Osteoblast (primary cell): ENCODE data around the gene SENP5. TPM values are rescaled to one million over a fixed set of nuclear protein-coding genes. Genes with fewer than 3 reads are reported as not detected.

Experiments used
- DNase-seq: peaks from one replicate; pipeline ENCODE4 v3.0.0; 2011; ENCODE audit warnings: low spot score, mixed read lengths; ENCODE audit not compliant: insufficient read length; ENCODE audit errors: missing footprints
- H2AFZ ChIP-seq: 2 replicates; pipeline ENCODE4 v1.6.0; 2011; ENCODE audit warnings: mild to moderate bottlenecking, low read length
- H3K27ac ChIP-seq: 2 replicates; pipeline ENCODE4 v1.5.1; 2011; ENCODE audit warnings: mild to moderate bottlenecking, low read depth, low read length, moderate library complexity
- H3K27me3 ChIP-seq: 2 replicates; pipeline ENCODE4 v1.6.0; 2012; ENCODE audit warnings: mild to moderate bottlenecking, control low read depth, inconsistent platforms, low read length, moderate library complexity; ENCODE audit not compliant: insufficient read depth
- H3K36me3 ChIP-seq: 2 replicates; pipeline ENCODE4 v1.5.1; 2011; ENCODE audit warnings: mild to moderate bottlenecking, low read length, control low read depth, moderate library complexity; ENCODE audit not compliant: insufficient read depth
- H3K4me1 ChIP-seq: 2 replicates; pipeline ENCODE4 v1.5.1; 2011; ENCODE audit warnings: mild to moderate bottlenecking, low read length, control low read depth, moderate library complexity; ENCODE audit not compliant: insufficient read depth
- H3K4me2 ChIP-seq: 2 replicates; pipeline ENCODE4 v1.6.0; 2011; ENCODE audit warnings: mild to moderate bottlenecking, low read length; ENCODE audit not compliant: insufficient read depth
- H3K4me3 ChIP-seq: fragments of 200-600 bp; sonication (generic); 3 replicates; pipeline ENCODE4 v1.5.1; 2012; ENCODE audit warnings: mild to moderate bottlenecking, low read length, inconsistent platforms; ENCODE audit not compliant: insufficient read depth
- H3K79me2 ChIP-seq: 2 replicates; pipeline ENCODE4 v1.6.0; 2012; ENCODE audit warnings: mild to moderate bottlenecking, low read length, control low read depth, inconsistent platforms; ENCODE audit not compliant: insufficient read depth
- H3K9me3 ChIP-seq: 2 replicates; pipeline ENCODE4 v1.5.1; 2011; ENCODE audit warnings: low read depth, low read length, control low read depth
- H4K20me1 ChIP-seq: 2 replicates; pipeline ENCODE4 v1.6.0; 2012; ENCODE audit warnings: mild to moderate bottlenecking, low read length, control low read depth; ENCODE audit not compliant: insufficient read depth
- total RNA-seq: library from RNA; depleted of rRNA; stranded (reverse); fragments of >200 nt; gene quantifications from 2 replicates; pipeline ENCODE4 v1.2.3, GENCODE V29; 2012
- TF ChIP-seq, protein P1 (sequence below): IDR thresholded peaks from 2 replicates; pipeline ENCODE4 v1.5.1; 2011; ENCODE audit warnings: mild to moderate bottlenecking, low read depth, low read length, moderate library complexity; ENCODE audit errors: extremely low read depth

Gene SENP5
- total RNA-seq, 1 donor, result 43.4 TPM

DNA sequence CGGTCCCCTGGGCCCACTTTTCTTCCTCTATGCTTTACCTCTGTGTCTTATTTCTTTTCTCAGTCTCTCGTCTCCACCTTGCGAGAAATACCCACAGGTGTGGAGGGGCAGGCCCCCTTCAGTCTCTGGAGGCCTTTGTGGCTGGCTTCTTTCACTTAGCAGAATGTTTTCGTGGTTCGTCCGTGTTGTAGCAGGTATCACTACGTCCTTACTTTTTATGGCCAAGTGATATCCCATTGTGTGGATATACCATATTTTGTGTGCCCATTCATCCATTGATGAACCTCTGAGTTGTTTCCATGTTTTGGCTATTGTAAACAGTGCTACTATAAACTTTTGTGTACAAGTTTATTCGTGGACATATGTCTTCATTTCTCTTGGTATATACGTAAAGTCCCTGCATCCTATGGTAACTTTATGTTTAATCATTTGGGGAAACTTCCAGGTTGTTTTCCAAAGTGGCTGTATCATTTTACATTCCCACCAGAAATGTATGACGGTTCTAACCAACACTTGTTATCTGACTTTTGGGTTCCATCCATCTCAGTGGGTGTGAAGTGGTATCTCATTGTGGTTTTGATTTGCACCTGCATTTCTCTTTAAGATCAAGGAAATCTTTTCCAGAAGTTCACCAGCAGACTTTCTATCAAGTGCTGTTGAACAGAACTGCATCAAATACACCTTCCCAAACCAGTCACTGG, 95.4 kb downstream of the SENP5 start:
- H3K27ac ChIP-seq, result no peak overlapping the region
- H3K36me3 ChIP-seq, result no peaks in the 10 kb centered on the region
- no peaks in the 10 kb centered on the region for H4K20me1 ChIP-seq
- no peak overlapping the region for H2AFZ ChIP-seq
- H3K4me3 ChIP-seq, result no peak overlapping the region
- no peaks in the 10 kb centered on the region for H3K27me3 ChIP-seq
- DNase-seq, result no peak
- no peak overlapping the region for H3K4me2 ChIP-seq
- H3K4me1 ChIP-seq, result peaks cover 5% of the 10 kb centered on the region
- H3K9me3 ChIP-seq, result no peaks in the 10 kb centered on the region
- no peaks in the 10 kb centered on the region for H3K79me2 ChIP-seq
- TF ChIP-seq, protein P1, sequence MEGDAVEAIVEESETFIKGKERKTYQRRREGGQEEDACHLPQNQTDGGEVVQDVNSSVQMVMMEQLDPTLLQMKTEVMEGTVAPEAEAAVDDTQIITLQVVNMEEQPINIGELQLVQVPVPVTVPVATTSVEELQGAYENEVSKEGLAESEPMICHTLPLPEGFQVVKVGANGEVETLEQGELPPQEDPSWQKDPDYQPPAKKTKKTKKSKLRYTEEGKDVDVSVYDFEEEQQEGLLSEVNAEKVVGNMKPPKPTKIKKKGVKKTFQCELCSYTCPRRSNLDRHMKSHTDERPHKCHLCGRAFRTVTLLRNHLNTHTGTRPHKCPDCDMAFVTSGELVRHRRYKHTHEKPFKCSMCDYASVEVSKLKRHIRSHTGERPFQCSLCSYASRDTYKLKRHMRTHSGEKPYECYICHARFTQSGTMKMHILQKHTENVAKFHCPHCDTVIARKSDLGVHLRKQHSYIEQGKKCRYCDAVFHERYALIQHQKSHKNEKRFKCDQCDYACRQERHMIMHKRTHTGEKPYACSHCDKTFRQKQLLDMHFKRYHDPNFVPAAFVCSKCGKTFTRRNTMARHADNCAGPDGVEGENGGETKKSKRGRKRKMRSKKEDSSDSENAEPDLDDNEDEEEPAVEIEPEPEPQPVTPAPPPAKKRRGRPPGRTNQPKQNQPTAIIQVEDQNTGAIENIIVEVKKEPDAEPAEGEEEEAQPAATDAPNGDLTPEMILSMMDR, result no peak

DNA sequence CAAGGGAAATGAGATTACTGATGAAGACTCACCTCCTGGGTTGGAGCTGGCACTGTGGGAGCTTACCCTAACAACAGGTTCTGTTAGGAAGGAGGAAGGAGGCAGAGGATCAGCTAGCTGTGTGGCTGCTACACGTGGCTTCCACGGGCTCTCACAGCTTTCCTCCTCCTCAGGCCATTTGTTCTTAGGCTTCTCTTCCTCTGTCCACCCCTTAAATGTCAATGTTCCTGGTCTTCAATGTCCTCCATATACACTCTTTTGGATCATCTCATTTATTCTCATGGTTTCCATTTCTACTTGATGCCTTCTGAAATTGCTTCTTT, 95.9 kb downstream of the SENP5 start:
- Histone ChIP-seq H3K27me3 (no peaks in the 10 kb centered on the region), H3K4me2 (no peak overlapping the region), H3K4me3 (no peak overlapping the region), H2AFZ (no peak overlapping the region), H3K4me1 (peaks cover 7% of the 10 kb centered on the region), H3K36me3 (no peaks in the 10 kb centered on the region), H4K20me1 (no peaks in the 10 kb centered on the region), H3K27ac (no peak overlapping the region), H3K9me3 (no peaks in the 10 kb centered on the region), H3K79me2 (no peaks in the 10 kb centered on the region)
- no peak for DNase-seq
- TF ChIP-seq, protein P1, result no peak

DNA sequence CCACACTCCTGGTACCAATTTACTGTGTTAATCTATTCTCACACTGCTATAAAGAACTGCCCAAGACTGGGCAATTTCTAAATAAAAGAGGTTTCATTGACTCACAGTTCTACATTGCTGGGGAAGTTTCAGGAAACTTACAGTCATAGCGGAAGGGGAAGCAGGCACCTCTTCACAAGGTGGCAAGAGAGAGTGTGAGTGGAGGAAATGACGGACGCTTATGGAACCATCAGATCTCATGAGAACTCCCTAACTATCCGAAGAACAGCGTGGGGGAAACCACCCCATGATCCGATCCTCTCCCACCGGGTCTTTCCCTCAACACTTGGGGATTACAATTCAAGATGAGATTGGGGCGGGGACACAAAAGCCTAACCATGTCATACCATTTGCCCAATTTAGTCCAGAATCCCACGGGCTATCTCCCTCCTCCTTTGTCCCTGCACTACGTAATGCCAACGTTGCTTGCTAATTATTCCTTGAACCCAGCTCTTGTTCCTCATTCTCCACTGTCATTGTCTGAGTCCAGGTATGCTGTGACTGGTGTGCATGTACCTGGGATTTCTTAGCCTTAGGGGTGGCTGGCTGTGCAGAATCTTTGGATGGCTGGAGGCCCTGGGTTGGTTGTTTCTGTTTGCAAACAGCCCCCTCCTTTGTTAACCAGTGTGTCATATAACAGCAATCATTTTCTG, 97.5 kb downstream of the SENP5 start:
- no peak overlapping the region for H3K4me3 ChIP-seq
- no peak overlapping the region for H3K27ac ChIP-seq
- no peaks in the 10 kb centered on the region for H3K27me3 ChIP-seq
- no peaks in the 10 kb centered on the region for H3K36me3 ChIP-seq
- no peak for DNase-seq
- H3K9me3 ChIP-seq, result no peaks in the 10 kb centered on the region
- H2AFZ ChIP-seq, result no peak overlapping the region
- no peaks in the 10 kb centered on the region for H4K20me1 ChIP-seq
- no peaks in the 10 kb centered on the region for H3K79me2 ChIP-seq
- H3K4me2 ChIP-seq, result no peak overlapping the region
- peaks cover 7% of the 10 kb centered on the region for H3K4me1 ChIP-seq
- TF ChIP-seq, protein P1, result no peak

DNA sequence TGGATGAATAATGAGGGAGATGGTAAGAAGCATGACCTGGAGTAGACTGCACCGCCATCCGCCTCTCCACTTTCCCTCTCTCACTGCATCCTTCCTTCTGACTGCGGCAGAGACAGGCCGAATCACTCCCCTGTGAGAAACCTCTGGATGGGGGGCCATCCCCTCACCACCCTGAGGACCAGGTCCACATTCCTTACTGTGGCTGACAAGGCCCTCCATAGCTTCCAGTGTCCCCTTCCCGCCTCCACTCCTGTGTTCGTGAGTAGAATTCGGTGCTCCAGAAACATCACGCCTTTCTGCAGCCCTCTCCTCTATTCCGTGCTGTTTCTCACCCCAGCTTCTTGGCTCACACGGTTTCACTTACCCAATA, 98.1 kb downstream of the SENP5 start:
- H3K27ac ChIP-seq, result no peak overlapping the region
- H3K9me3 ChIP-seq, result no peaks in the 10 kb centered on the region
- H3K4me3 ChIP-seq, result no peak overlapping the region
- no peaks in the 10 kb centered on the region for H3K79me2 ChIP-seq
- no peaks in the 10 kb centered on the region for H4K20me1 ChIP-seq
- H2AFZ ChIP-seq, result no peak overlapping the region
- DNase-seq, result no peak
- H3K4me1 ChIP-seq, result peaks cover 7% of the 10 kb centered on the region
- no peaks in the 10 kb centered on the region for H3K36me3 ChIP-seq
- H3K27me3 ChIP-seq, result no peaks in the 10 kb centered on the region
- no peak overlapping the region for H3K4me2 ChIP-seq
- TF ChIP-seq, protein P1, result no peak
